ENCODE data around the gene SPOCK1. TPM values are rescaled to one million over a fixed set of nuclear protein-coding genes. Genes with fewer than 3 reads are reported as not detected.

Gene SPOCK1
- total and polyA plus RNA-seq, 2 of the 13 experiments (the other 11 are each of a cell fraction or from before 2014, with no cell fraction given), result 0.18 to 0.29 TPM

DNA sequence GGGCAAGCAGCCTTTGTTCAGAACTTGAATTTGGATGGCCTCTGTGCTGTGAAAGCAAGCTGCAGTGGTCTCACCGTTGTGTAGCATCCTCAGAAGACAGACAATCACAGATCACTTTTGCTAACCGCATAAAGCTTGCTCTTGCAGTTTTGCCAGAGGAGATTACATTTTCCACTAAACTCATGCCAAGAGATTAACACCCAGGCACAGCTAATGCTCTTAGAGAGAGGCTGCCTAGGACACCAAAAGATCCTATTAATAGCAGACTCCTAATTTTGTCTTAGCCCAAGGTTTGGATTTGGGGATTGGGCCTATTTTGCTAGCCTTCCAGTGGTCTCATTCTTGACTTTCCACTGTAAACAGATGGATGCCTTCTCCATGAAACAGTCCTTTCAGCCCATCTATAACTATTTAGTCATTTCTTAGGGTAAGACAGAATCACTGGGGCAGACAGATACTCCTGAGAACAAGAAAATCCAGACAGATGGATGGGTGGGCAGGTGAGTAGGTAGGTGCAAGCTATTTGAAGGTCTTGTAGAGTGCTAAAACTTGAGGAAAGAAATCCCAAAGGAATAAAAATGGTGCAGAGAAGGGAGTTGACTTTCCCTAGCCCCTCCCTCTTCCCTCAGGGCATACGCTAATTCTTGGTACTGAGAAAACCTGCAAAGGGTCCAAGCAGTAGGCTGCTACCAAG, 506.2 kb downstream of the SPOCK1 start:
- Histone ChIP-seq H3K9ac (ENCODE audit: insufficient read depth, low read depth, low read length) (no peak overlapping the region), H2AFZ (ENCODE audit: low read length) (no peak overlapping the region), H4K20me1 (ENCODE audit: insufficient read depth, low read length) (no peaks in the 10 kb centered on the region), H3K27ac (ENCODE audit: extremely low read length, insufficient read depth, low read length) (no peak overlapping the region), H3K36me3 (replicated peaks in 1 of 2; ENCODE audit: control insufficient read depth in 1 of 2, insufficient read depth in 2 of 2, low read length in 2 of 2) (no peaks in the 10 kb centered on the region), H3K4me3 (replicated peaks in 1 of 3; ENCODE audit: insufficient read depth in 1 of 3, low read depth in 2 of 3, low read length in 3 of 3) (no peak overlapping the region), H3K79me2 (ENCODE audit: insufficient read depth, low read length) (no peaks in the 10 kb centered on the region), H3K27me3 (ENCODE audit: control insufficient read depth in 1 of 2, insufficient read depth in 2 of 2, low read length in 2 of 2) (no peaks in the 10 kb centered on the region; a peak in 1 of 5 replicates), H3K4me1 (ENCODE audit: insufficient read depth, low read length) (no peaks in the 10 kb centered on the region), H3K4me2 (ENCODE audit: low read depth, low read length) (no peak overlapping the region), H3K9me3 (ENCODE audit: low read length) (no peaks in the 10 kb centered on the region)
- DNase-seq (ENCODE audit: low spot score), result no peak
- CTCF ChIA-PET (ENCODE audit: low intra/inter-chr PET ratio, low total read pairs), result no interaction called here
- intact Hi-C loops (cut with micrococcal nuclease; ENCODE audit: unreplicated experiment) (no loop called here), in situ Hi-C loops (cut with HindIII; ENCODE audit: extremely low pct_ligation_motif_present, low pct_unique_long_range_greater_than_20kb) (no loop called here)
- BruUV-seq (replicated peaks), result no TSS peak
- POLR2A ChIA-PET, result no interaction called here
- no peak for TF ChIP-seq CREM (IDR thresholded peaks at IDR 0.05)
- TF ChIP-seq CREM (CRISPR knock-in tag; IDR thresholded peaks at IDR 0.05), result no peak
- TF ChIP-seq MTF2 (CRISPR knock-in tag; IDR thresholded peaks at IDR 0.05; ENCODE audit: borderline replicate concordance), result no peak
- no peak for TF ChIP-seq GRHL1 (CRISPR knock-in tag; conservative IDR thresholded peaks at IDR 0.05)
- no peak for TF ChIP-seq RBM22 (optimal IDR thresholded peaks at IDR 0.05; ENCODE audit: low read length)
- TF ChIP-seq KMT2B (CRISPR knock-in tag; IDR thresholded peaks at IDR 0.05), result no peak
- TF ChIP-seq ETS1 (CRISPR knock-in tag; IDR thresholded peaks at IDR 0.05), result no peak
- no peak for TF ChIP-seq ZNF724P (CRISPR knock-in tag; IDR thresholded peaks at IDR 0.05; ENCODE audit: borderline replicate concordance)
- TF ChIP-seq ZNF232 (CRISPR knock-in tag; IDR thresholded peaks at IDR 0.05; ENCODE audit: borderline replicate concordance), result no peak
- no peak for TF ChIP-seq ZNF563 (CRISPR knock-in tag; IDR thresholded peaks at IDR 0.05)
- TF ChIP-seq ZBTB43 (CRISPR knock-in tag; conservative IDR thresholded peaks at IDR 0.05), result no peak
- TF ChIP-seq THAP9 (CRISPR knock-in tag; IDR thresholded peaks at IDR 0.05; ENCODE audit: borderline replicate concordance), result no peak
- no peak for TF ChIP-seq ZNF230 (CRISPR knock-in tag; IDR thresholded peaks at IDR 0.05)
- ATAC-seq, result no peak
- no peak for FAIRE-seq
- 64% methylated on average over 1 of the region's 3 CpGs for WGBS (ENCODE audit: low lambda C conversion rate)
